Neuron (in vitro differentiated cells): ENCODE data around the gene FSHB.
"Not testable (repeated sequence)": the region's sequence is repeated elsewhere in the genome, so short reads cannot be mapped to it uniquely, and the experiment has no call there.

Experiments
- H2AFZ ChIP-seq: one replicate; pipeline ENCODE4 v1.6.1; 2013; ENCODE audit warnings: low read depth, mild to moderate bottlenecking, inconsistent platforms, low read length, moderate library complexity
- H3K27me3 ChIP-seq: one replicate; pipeline ENCODE4 v1.6.1; 2013; ENCODE audit warnings: low read length; ENCODE audit not compliant: insufficient read depth
- H3K36me3 ChIP-seq: one replicate; pipeline ENCODE4 v1.6.1; 2013; ENCODE audit warnings: low read length; ENCODE audit not compliant: insufficient read depth
- H3K4me1 ChIP-seq: one replicate; pipeline ENCODE4 v1.6.1; 2013; ENCODE audit warnings: low read length; ENCODE audit not compliant: insufficient read depth
- H3K4me3 ChIP-seq: 2 replicates; pipeline ENCODE4 v1.5.1; 2013; ENCODE audit warnings: mild to moderate bottlenecking, low read length, moderate library complexity
- H3K9me3 ChIP-seq: one replicate; pipeline ENCODE4 v1.6.1; 2013; ENCODE audit warnings: low read length

Gene FSHB

GRCh38 chr11:30239025-30239424 is 8.2 kb downstream of the FSHB start:
- Histone ChIP-seq H3K9me3 (no peaks in the 10 kb centered on the region), H3K4me3 (no peak overlapping the region), H3K27me3 (no peaks in the 10 kb centered on the region), H3K4me1 (peaks cover 5% of the 10 kb centered on the region), H3K36me3 (no peaks in the 10 kb centered on the region), H2AFZ (no peak overlapping the region)

- Histone ChIP-seq H3K27me3 (no peaks in the 10 kb centered on the region), H3K9me3 (no peaks in the 10 kb centered on the region), H2AFZ (no peak overlapping the region)
Observed at GRCh38 chr11:30244265-30244664, 13.5 kb downstream of the FSHB start.

GRCh38 chr11:30245621-30246020 is 14.8 kb downstream of the FSHB start:
- Histone ChIP-seq H3K4me3 (no peak overlapping the region), H3K9me3 (no peaks in the 10 kb centered on the region), H3K4me1 (peaks cover 15% of the 10 kb centered on the region), H3K36me3 (no peaks in the 10 kb centered on the region), H3K27me3 (no peaks in the 10 kb centered on the region), H2AFZ (no peak overlapping the region)

More at GRCh38 chr11:30244265-30244664, 13.5 kb downstream of the FSHB start:
- Histone ChIP-seq H3K36me3 (no peaks in the 10 kb centered on the region), H3K4me3 (no peak overlapping the region), H3K4me1 (peaks cover 15% of the 10 kb centered on the region)

GRCh38 chr11:30254307-30255298 is 23.8 kb downstream of the FSHB start:
- no peaks in the 10 kb centered on the region for H3K27me3 ChIP-seq

GRCh38 chr11:30255637-30256036 is 24.8 kb downstream of the FSHB start:
- no peaks in the 10 kb centered on the region for H3K27me3 ChIP-seq
- H3K9me3 ChIP-seq, result no peaks in the 10 kb centered on the region
- no peak overlapping the region for H3K4me3 ChIP-seq
- H3K36me3 ChIP-seq, result no peaks in the 10 kb centered on the region
- peaks cover 12% of the 10 kb centered on the region for H3K4me1 ChIP-seq
- H2AFZ ChIP-seq, result no peak overlapping the region

More at GRCh38 chr11:30254307-30255298, 23.8 kb downstream of the FSHB start:
- H3K36me3 ChIP-seq, result no peaks in the 10 kb centered on the region
- no peak overlapping the region for H2AFZ ChIP-seq
- H3K9me3 ChIP-seq, result no peaks in the 10 kb centered on the region
- H3K4me3 ChIP-seq, result no peak overlapping the region
- H3K4me1 ChIP-seq, result peaks cover 12% of the 10 kb centered on the region

- H3K4me1 ChIP-seq, result peaks cover 12% of the 10 kb centered on the region
- no peak overlapping the region for H3K4me3 ChIP-seq
- H3K27me3 ChIP-seq, result no peaks in the 10 kb centered on the region
- no peaks in the 10 kb centered on the region for H3K9me3 ChIP-seq
- H2AFZ ChIP-seq, result no peak overlapping the region
- no peaks in the 10 kb centered on the region for H3K36me3 ChIP-seq
Observed at GRCh38 chr11:30257058-30257457, 26.2 kb downstream of the FSHB start.

GRCh38 chr11:30258679-30259078 is 27.9 kb downstream of the FSHB start:
- no peaks in the 10 kb centered on the region for H3K27me3 ChIP-seq
- H3K9me3 ChIP-seq, result no peaks in the 10 kb centered on the region
- H3K4me3 ChIP-seq, result no peak overlapping the region
- no peak overlapping the region for H2AFZ ChIP-seq
- no peaks in the 10 kb centered on the region for H3K36me3 ChIP-seq
- H3K4me1 ChIP-seq, result peaks cover 12% of the 10 kb centered on the region

- H3K9me3 ChIP-seq, result no peaks in the 10 kb centered on the region
- no peaks in the 10 kb centered on the region for H3K4me1 ChIP-seq
- H3K36me3 ChIP-seq, result no peaks in the 10 kb centered on the region
- H3K4me3 ChIP-seq, result no peak overlapping the region
- H2AFZ ChIP-seq, result no peak overlapping the region
- no peaks in the 10 kb centered on the region for H3K27me3 ChIP-seq
Observed at GRCh38 chr11:30260813-30261212, 30.0 kb downstream of the FSHB start.

GRCh38 chr11:30261821-30262220 is 31.0 kb downstream of the FSHB start:
- H3K27me3 ChIP-seq, result no peaks in the 10 kb centered on the region

GRCh38 chr11:30268638-30269037 is 37.8 kb downstream of the FSHB start:
- not testable (repeated sequence) for H3K27me3 ChIP-seq, H3K4me3 ChIP-seq, H2AFZ ChIP-seq, H3K36me3 ChIP-seq, H3K4me1 ChIP-seq, H3K9me3 ChIP-seq

More at GRCh38 chr11:30261821-30262220, 31.0 kb downstream of the FSHB start:
- no peaks in the 10 kb centered on the region for H3K36me3 ChIP-seq
- no peak overlapping the region for H2AFZ ChIP-seq
- H3K9me3 ChIP-seq, result no peaks in the 10 kb centered on the region
- H3K4me3 ChIP-seq, result no peak overlapping the region
- H3K4me1 ChIP-seq, result no peaks in the 10 kb centered on the region

- Histone ChIP-seq H3K4me1 (no peaks in the 10 kb centered on the region), H3K27me3 (peaks cover 3% of the 10 kb centered on the region), H2AFZ (no peak overlapping the region), H3K4me3 (no peak overlapping the region), H3K36me3 (no peaks in the 10 kb centered on the region), H3K9me3 (no peaks in the 10 kb centered on the region)
Observed at GRCh38 chr11:30270671-30271070, 39.9 kb downstream of the FSHB start.

GRCh38 chr11:30277176-30277575 is 46.4 kb downstream of the FSHB start:
- H3K9me3 ChIP-seq, result no peaks in the 10 kb centered on the region
- no peak overlapping the region for H3K4me3 ChIP-seq
- H2AFZ ChIP-seq, result no peak overlapping the region
- H3K4me1 ChIP-seq, result no peaks in the 10 kb centered on the region
- H3K36me3 ChIP-seq, result no peaks in the 10 kb centered on the region
- no peaks in the 10 kb centered on the region for H3K27me3 ChIP-seq

- H3K36me3 ChIP-seq, result no peaks in the 10 kb centered on the region
- H3K9me3 ChIP-seq, result no peaks in the 10 kb centered on the region
- H3K4me3 ChIP-seq, result no peak overlapping the region
- no peaks in the 10 kb centered on the region for H3K27me3 ChIP-seq
- no peaks in the 10 kb centered on the region for H3K4me1 ChIP-seq
- no peak overlapping the region for H2AFZ ChIP-seq
Observed at GRCh38 chr11:30279796-30280195, 49.0 kb downstream of the FSHB start.
